SU-DHL-6 (cell line): ENCODE measurements around the gene PPIP5K2.

Experiments
- H2AFZ ChIP-seq: fragments of 200-600 bp; sonication (generic); 2 replicates; pipeline ENCODE4 v1.6.1; 2014; ENCODE audit warnings: low read depth, mild to moderate bottlenecking, moderate library complexity, mixed read lengths, antibody characterized with exemption, low read length; ENCODE audit not compliant: severe bottlenecking
- H3F3A ChIP-seq: fragments of 200-600 bp; shearing (Covaris generic); 2 replicates; pipeline ENCODE4 v1.6.0; 2016; ENCODE audit warnings: antibody characterized with exemption, mild to moderate bottlenecking; ENCODE audit not compliant: insufficient read depth
- H3K27ac ChIP-seq: fragments of 200-600 bp; sonication (generic); 2 replicates; pipeline ENCODE4 v1.5.1; 2016; ENCODE audit warnings: low read depth, mild to moderate bottlenecking, low read length, moderate library complexity, mixed read lengths
- H3K27me3 ChIP-seq: fragments of 200-600 bp; sonication (generic), shearing (Covaris generic); 2 replicates; pipeline ENCODE4 v1.6.0; 2014; ENCODE audit warnings: mild to moderate bottlenecking, low read length
- H3K36me3 ChIP-seq: fragments of 200-600 bp; sonication (generic); 2 replicates; pipeline ENCODE4 v1.6.1; 2014; ENCODE audit warnings: mild to moderate bottlenecking, low read length, mixed read lengths
- H3K4me2 ChIP-seq: fragments of 300-600, 200-600 bp; shearing (Covaris generic), sonication (generic); 2 replicates; pipeline ENCODE4 v1.6.0; 2014; ENCODE audit warnings: low read length, low read depth, mild to moderate bottlenecking; ENCODE audit not compliant: poor library complexity, severe bottlenecking
- H3K4me3 ChIP-seq: fragments of 200-600 bp; sonication (generic); 2 replicates; pipeline ENCODE4 v1.5.1; 2014; ENCODE audit warnings: antibody characterized with exemption, low read length, mild to moderate bottlenecking, mixed read lengths; ENCODE audit not compliant: insufficient read depth, poor library complexity, severe bottlenecking
- H3K79me2 ChIP-seq: fragments of 200-600 bp; sonication (generic); 2 replicates; pipeline ENCODE4 v1.6.1; 2014; ENCODE audit warnings: mild to moderate bottlenecking, low read length, moderate library complexity; ENCODE audit not compliant: insufficient read depth
- H3K9ac ChIP-seq: fragments of 200-600 bp; sonication (generic); 2 replicates; pipeline ENCODE4 v1.7.0; 2014; ENCODE audit warnings: mild to moderate bottlenecking, low read length
- H3K9me2 ChIP-seq: fragments of 200-600 bp; sonication (generic); replicated peaks from 2 replicates; pipeline ENCODE4 v1.6.1; 2014; ENCODE audit warnings: low read length; ENCODE audit not compliant: insufficient read depth
- H3K9me3 ChIP-seq: fragments of 200-600 bp; sonication (generic); 2 replicates; pipeline ENCODE4 v1.6.1; 2014; ENCODE audit warnings: low read length, mixed read lengths; ENCODE audit not compliant: insufficient read depth
- H4K20me1 ChIP-seq: fragments of 200-600 bp; sonication (generic); 2 replicates; pipeline ENCODE4 v1.6.1; 2014; ENCODE audit warnings: low read depth, mild to moderate bottlenecking, antibody characterized with exemption, low read length, moderate library complexity, mixed read lengths
- CTCF ChIP-seq: fragments of 200-600 bp; sonication (generic); IDR thresholded peaks from one replicate; pipeline ENCODE4 v1.5.1; 2017; ENCODE audit warnings: antibody characterized with exemption, mild to moderate bottlenecking, low read length, moderate library complexity; ENCODE audit not compliant: insufficient read depth, poor library complexity, severe bottlenecking
- EZH2phosphoT487 ChIP-seq: fragments of 200-600 bp; sonication (generic), shearing (Covaris generic); conservative IDR thresholded peaks from 2 replicates; pipeline ENCODE4 v1.6.1; 2018; ENCODE audit warnings: mild to moderate bottlenecking, antibody characterized with exemption, low read length, moderate library complexity, mixed read lengths

PPIP5K2 gene

GRCh38 chr5:103092676-103093075, 27.4 kb upstream of the PPIP5K2 start:
- no peak overlapping the region for H3K27ac ChIP-seq
- H3K9me2 ChIP-seq: no peaks in the 10 kb centered on the region
- TF ChIP-seq CTCF (no peak), EZH2phosphoT487 (no peak)
- H3K36me3 ChIP-seq: no peaks in the 10 kb centered on the region
- H3K27me3 ChIP-seq: no peaks in the 10 kb centered on the region
- no peak overlapping the region for H3K9ac ChIP-seq
- no peaks in the 10 kb centered on the region for H3K79me2 ChIP-seq
- H2AFZ ChIP-seq: no peak overlapping the region
- no peaks in the 10 kb centered on the region for H3F3A ChIP-seq
- H3K9me3 ChIP-seq: no peaks in the 10 kb centered on the region
- no peak overlapping the region for H3K4me3 ChIP-seq
- no peaks in the 10 kb centered on the region for H4K20me1 ChIP-seq
- no peak overlapping the region for H3K4me2 ChIP-seq

- Histone ChIP-seq H3K27ac (no peak overlapping the region), H3K36me3 (no peaks in the 10 kb centered on the region), H3K4me2 (no peak overlapping the region), H3K9me2 (no peaks in the 10 kb centered on the region), H3K9ac (no peak overlapping the region), H3K27me3 (no peaks in the 10 kb centered on the region), H2AFZ (no peak overlapping the region), H4K20me1 (no peaks in the 10 kb centered on the region), H3K4me3 (no peak overlapping the region), H3K79me2 (no peaks in the 10 kb centered on the region), H3K9me3 (no peaks in the 10 kb centered on the region), H3F3A (no peaks in the 10 kb centered on the region)
- TF ChIP-seq EZH2phosphoT487 (no peak), CTCF (no peak)
These were observed 26.4 kb upstream of the PPIP5K2 start for GRCh38 chr5:103093727-103094126.

GRCh38 chr5:103094737-103095136, 25.4 kb upstream of the PPIP5K2 start:
- H3K79me2 ChIP-seq: no peaks in the 10 kb centered on the region
- no peak overlapping the region for H3K4me3 ChIP-seq
- no peak overlapping the region for H3K27ac ChIP-seq
- no peaks in the 10 kb centered on the region for H3K9me3 ChIP-seq
- no peak overlapping the region for H3K9ac ChIP-seq
- no peaks in the 10 kb centered on the region for H3K36me3 ChIP-seq
- no peak overlapping the region for H2AFZ ChIP-seq
- no peaks in the 10 kb centered on the region for H3K27me3 ChIP-seq
- no peak overlapping the region for H3K4me2 ChIP-seq
- peaks cover 3% of the 10 kb centered on the region; the same call in 1 of the 2 replicates for H3F3A ChIP-seq
- H4K20me1 ChIP-seq: no peaks in the 10 kb centered on the region
- no peaks in the 10 kb centered on the region for H3K9me2 ChIP-seq
- TF ChIP-seq EZH2phosphoT487 (no peak), CTCF (no peak)
